Renal cortical epithelial cell (primary cell): ENCODE results near the gene FAM111A. TPM values are rescaled to one million over a fixed set of nuclear protein-coding genes. Genes with fewer than 3 reads are reported as not detected.
A peak's percentile ranks its signal among the peaks of the same experiment; 100 is the strongest.

ENCODE experiments used
- DNase-seq: peaks from one replicate; pipeline ENCODE4 v3.0.0-alpha.2; 2011; ENCODE audit warnings: low read depth
- total RNA-seq: library from RNA; depleted of rRNA; stranded (reverse); fragments of >200 nt; gene quantifications from 2 replicates; pipeline ENCODE4 v1.2.3, GENCODE V29; 2014

Gene FAM111A
- total RNA-seq, 1 donor from 2014 or later: 29.7 TPM

DNA sequence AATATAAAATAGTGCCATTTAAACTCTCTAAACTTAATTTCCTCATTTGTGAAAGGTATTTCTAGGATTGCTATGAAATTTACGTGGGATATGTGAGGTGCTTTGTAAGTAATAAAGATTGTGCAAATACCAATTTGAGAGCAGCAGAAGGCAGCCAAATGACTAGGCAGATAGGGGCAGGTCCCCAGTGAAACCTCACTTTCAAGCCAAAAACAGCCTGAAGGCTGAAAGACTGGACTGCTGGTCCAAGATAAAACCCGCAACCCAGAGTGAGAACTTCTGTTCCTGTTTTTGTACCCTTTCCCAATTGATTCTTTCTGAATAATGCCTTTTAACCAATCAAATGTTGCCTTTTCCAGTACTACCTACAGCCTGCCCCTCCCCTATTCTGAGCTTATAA is 36.5 kb downstream of the FAM111A start:
- DNase-seq: no peak

DNA sequence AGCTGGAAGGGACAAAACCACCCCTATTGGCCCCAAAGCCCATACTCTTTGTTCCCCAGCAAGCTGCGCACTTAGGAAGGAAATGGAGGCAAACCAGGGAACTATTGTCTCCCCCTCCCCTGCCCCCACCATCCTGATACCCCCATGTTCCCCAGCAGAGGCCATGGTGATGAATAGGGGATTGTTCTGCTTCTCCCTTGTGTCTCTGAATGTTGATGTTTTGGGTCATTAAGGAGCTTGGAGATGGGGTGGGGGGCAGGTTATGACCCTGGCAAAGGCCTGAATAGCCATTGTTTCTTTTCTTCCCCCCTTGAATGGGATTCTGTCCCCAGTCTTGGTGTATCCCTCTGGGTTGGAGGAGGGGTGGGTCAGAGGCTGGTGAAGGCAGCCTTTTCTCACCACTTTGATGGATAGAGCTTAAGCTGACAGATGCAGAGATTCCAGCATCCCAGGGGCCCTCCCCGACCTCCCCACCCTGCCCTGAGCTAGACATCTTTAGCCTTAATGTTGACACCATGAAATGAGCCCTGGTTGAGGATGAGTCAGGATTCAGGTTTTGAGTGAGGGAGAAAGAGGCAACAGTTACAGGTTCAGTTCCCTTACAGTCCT is 37.6 kb downstream of the FAM111A start:
- no peak for DNase-seq

DNA sequence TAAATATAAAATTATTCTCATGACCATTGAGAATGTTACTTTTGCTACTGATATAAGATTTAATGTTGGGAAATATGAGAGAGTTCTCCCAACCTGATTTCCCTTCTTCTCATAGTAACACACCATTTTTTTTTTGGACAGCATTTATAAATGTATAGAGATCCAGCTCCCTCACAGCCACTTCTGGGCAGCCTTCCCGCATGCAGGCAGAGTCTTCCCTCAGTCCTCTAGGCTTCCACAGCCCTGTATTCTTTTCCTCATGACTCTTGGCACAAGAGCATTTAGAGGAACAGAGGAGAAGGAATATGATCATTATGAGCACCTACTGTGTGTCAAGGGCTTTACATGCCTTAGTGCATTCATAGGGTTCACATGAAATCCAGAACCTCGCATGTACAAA is 38.3 kb downstream of the FAM111A start:
- DNase-seq: no peak

DNA sequence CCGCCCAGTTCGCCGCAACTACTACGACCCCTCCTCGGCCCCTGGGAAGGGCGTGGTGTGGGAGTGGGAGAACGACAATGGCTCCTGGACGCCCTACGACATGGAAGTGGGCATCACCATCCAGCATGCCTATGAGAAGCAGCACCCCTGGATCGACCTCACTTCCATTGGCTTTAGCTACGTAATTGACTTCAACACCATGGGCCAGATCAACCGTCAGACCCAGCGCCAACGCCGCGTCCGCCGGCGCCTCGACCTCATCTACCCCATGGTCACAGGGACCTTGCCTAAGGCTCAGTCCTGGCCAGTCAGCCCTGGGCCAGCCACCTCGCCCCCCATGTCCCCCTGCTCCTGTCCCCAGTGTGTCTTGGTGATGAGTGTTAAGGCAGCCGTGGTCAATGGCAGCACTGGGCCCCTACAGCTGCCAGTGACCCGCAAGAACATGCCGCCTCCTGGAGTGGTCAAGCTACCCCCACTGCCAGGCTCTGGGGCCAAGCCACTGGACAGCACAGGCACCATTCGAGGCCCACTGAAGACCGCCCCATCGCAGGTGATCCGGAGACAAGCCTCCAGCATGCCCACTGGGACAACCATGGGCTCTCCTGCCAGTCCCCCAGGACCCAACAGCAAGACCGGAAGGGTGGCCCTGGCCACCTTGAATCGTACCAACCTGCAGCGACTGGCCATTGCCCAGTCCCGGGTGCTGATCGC is 39.2 kb downstream of the FAM111A start:
- no peak for DNase-seq

DNA sequence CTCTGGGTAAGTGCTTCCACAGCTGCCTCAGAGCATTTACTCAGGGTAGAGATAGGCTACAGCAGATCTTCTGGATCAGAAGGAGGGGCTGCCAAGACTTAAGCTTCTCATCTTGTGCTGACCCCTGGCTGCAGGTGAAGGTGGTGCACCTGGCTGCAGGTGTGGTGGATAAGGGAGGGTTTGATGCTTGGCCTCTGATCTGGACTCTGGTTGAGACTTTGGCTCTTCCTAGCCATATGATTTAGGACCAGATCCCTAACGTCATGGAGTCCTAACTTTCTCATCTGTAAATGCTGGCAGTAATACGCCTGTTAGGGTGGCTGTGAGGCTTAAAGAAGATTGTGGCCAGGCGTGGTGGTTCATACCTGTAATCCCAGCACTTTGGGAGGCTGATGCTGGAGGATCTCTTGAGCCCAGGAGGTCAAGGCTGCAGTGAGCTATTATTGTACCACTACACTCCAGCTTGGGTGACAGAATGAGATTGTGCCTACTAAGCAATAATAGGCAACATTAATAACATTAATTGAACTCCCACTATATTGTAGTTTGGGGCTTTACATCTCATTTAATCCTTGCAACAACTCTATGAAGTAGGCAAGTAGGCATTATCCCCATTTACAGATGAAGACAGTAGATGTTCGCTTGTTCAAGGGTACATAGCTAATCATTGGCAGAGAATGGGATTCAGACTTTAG is 39.9 kb downstream of the FAM111A start:
- no peak for DNase-seq

DNA sequence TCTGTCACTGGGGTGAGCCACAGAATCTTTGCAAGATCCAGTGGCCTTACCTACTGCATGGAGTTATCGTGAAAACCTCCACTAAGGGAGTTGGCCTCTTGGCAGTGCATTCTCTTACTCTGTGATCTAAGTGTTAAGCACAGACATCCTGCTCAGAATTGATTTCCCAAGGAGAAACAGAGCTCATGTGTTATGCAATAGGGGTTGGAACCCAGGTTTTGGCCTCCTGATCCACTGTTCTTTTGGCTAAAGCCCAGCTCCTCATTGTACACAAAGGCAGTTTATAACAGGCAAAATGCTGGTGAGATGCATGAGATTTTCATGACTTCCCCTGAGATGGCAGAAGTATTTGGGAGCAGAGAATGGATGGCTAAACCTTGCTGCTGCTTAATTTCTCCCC is 41.1 kb downstream of the FAM111A start:
- DNase-seq: peak; percentile 16

DNA sequence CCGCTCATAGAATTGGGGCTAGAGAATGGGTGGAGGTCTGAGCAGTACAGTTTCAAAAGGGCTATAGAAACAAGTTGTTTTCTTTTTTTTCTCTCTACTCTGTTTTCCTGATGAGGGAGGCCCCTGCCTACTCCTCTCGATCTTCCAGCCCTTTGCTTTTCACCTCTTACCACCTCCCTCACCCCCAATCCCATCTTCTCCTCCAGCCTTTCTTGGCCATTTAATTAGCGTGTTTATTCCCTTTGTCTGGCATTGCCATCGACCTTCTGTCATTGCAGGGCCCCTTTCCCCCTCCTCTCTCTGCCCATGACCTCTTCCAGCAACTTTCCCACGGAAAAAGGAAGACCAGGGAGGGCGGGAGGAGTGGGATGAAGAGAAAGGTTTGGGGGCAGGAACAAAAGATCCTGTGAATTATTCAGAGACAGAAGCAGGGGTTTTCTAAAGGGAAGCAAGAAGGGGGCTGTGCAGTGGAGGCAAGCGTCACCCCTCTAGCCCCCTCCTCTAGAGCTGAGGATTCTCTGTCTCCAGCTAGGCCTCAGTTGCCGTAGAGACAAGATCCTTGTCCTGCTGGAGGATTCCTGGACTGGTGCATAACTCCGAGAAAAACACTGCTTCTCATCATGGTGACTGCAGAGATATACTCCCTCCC is 42.2 kb downstream of the FAM111A start:
- no peak for DNase-seq

DNA sequence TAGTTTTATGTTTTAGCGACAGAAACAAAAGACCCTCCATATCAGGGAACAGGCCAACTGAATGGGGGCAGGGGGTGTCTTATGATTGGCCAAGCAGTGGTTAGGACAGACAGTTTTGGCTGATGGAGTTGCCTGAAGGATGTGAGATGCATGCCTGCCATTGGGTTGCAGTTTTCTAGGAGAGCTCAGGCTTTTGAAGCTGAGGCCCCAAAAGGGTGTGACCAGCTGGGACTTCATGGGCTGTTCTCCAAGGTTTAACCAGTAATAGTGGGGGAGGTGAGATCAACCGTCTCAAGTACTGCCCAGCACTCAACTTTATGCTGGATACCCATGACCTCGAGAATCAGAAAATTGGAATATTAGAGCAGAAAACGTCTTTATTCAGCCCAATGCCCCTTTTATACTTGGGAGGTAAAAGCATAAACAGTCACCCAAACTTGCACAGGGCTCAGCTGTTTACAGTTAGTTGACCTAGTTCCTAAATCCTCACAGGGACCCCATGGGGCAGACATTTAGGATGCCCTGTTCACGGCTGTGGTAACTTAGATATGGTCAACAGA is 42.8 kb downstream of the FAM111A start:
- DNase-seq: no peak

DNA sequence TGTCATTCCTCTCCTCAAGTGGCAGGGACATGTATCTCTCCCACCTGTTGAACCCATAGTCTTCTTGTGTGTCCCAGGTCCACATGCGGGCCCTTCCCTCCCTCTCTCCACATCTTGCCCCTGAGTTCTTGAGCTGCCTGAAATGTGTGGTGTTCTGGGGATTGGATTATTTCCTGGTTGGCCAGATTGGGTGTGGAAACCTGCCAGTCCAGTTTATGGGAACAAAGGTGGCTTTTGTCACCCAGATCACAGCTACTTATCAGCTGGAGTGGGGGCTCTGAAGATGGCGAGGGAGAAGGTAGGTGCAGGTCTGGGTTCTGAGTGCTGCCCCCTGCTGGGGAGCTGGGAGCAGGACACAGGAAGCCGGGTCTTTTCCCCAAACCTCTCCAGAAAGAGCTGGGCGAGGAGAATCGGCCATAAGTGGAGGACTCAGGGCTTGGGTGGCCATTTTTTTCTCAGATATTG is 43.5 kb downstream of the FAM111A start:
- DNase-seq: no peak

DNA sequence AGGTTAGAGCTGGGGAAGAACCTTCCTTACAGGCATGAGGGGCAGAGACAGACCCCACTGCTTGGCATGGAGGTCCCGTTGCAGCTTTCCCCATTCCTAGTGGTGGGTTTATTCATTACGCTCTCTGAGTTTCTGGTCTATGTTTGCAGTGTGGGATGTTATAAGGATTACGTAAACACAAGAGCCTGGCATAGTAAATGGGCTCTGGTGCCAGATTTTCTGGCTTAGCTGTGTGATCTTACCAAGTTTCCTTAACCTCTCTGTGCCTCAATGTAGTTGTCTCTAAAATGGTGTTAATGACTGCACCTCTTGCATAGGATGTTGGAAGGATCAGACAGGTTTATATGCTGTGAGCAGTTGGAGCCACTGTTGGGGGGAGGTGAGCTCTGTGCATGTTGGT is 44.4 kb downstream of the FAM111A start:
- no peak for DNase-seq

DNA sequence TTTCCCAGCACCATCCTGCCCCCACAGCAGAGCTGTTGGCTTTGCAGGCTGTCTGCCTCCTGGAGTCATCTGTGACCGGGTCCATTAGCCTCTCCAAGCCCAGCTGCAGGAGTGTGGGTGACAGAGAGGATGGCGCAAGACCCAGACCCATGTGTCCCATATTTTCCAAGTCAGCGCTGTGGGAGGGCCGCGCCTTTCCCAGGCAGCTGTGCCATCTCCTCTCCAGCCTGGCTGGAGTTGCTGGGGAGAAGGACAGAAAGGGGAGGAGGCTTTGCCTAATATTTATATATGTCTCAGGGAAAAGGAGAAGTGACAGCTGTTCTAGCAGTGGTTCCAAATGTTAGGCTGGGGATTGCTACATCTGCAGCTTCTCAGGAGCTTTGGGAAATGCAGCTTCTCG is 44.9 kb downstream of the FAM111A start:
- DNase-seq: no peak

DNA sequence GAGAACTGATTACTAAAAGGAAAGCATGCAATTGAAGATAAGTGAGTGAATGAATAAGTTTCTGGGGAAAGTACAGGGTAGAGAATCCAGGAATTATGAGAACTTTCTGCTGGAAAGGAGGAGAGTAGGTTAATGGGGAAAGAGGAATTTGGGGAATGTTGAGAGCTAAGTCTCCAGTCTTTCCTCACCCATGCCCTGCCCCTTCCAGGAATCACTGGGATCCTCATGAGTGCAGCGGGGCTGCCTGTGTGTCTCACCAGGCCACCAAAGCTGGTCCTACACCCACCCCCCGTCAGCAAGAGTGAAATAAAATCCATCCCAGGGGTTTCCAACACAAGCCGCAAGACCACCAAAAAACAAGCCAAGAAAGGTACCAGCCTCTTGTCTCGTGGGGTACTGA is 46.3 kb downstream of the FAM111A start:
- DNase-seq: peak; percentile 23

DNA sequence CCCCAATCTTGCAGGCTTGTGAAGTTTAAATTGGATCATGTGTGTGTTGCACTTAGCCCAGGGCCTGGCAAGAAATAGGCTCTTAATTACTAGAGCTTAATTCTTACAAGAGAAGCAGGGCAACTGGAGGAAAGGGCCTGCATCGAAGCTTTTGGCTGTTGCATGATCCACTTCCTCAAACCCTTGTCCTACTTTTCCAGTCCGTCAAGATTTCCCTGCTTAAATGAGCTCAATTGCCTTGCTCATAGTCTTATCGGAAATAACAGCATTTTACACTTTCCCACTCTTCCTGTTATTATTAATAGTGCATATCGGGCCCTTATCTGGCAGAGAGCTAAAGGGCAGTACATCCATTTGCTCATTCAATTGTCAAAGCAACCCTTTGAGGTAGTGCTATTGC is 47.3 kb downstream of the FAM111A start:
- no peak for DNase-seq

DNA sequence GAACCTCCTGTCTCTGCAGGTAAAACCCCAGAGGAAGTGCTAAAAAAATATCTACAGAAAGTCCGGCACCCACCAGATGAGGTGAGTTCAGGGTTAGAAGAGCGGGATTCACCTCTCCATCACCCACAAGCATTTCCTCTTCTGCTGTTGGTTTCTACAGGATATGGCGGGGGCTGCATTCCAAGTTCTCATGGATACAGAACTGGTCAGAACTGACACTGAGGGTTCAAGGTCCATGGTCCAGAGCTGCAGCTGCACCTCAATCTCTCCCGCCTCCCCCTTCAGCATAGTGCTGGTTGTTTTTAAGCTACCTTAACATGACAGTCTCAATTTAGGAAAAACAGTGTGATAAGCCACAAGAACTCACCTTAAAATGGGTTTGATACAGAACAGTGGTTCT is 48.4 kb downstream of the FAM111A start:
- DNase-seq: no peak

DNA sequence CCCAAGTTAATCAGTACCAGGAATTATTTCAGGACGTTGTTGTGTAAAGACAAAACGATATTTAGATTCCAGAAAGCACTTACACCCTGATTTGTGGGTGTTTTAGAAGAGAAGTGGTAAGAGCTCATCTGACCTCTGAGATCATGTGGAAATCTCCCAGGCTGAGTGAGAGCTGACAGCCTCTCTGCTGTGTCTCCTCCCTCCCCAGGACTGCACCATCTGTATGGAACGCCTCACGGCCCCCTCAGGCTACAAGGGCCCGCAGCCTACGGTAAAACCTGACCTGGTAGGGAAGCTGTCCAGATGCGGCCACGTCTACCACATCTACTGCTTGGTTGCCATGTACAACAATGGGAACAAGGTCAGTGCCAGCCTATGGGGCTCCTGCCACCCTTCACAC is 49.2 kb downstream of the FAM111A start:
- no peak for DNase-seq

DNA sequence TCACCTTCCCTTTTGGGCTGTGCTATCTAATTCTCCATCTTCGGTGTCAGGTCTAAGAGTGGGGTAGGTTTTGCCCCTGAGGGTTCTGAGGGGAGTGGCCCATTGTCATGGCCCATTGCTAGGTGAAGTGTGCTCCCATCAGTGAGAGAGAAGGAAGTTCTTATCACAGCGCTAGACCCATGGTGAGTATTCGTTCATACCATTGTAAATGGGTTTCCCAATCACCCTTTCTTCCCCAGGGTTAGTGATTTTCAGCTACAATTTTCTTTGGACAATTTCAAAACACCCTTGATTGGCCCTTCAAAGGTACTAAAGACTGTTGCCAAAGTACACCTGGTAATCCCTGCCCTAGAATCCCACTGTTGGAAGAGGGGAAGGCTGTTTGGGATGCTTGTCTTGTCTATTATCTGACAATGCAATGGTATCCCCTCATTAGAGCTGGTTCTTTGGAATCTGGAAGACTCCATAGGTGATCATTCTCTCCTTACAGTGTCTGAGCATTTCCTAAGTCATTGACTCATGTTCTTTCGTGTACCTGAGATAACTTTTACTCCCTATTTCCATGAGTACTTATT is 49.9 kb downstream of the FAM111A start:
- no peak for DNase-seq

DNA sequence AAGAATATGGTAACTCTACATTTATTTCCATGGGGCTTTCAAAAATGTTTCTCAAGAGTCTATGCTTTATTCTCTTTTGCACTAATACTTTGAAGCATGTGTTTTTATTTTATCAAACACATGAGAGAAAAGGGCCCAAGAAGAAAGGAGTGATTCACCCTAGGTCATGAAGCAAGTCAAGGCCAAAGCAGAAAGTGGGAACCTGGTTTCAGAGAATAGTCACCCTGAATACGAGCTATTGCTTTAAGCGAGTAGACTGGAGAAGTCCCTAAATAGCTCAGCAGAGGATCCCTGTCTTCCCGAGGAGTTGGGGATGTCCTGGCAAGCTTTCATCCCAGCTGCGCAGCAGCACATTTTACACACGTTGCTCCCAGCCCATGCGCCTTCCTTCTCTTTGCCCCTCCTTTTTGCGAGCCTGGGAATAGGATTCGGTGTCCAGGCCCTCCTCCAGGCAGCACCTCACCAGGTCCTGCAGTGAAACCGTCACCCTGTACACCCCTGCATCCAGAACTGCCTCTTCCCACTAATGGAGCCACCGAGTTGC is 51.0 kb downstream of the FAM111A start:
- no peak for DNase-seq

DNA sequence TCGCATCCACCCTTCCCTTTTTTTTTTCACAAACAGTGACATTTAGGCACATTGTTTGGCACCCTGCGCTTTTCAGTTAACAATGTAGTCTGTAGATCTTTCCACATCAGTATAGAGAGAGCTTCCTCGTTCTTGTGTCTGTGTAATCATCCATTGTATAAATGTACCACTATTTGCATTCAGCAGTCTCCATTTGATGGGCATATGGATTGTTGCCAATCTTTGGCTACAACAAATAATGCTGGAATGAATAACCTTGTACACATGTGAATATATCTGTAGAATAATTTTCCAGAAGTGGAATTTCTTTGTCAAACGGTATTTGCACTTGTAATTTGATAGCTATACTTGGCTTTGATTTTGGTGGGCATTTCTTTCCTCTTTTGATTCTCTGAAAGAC is 52.9 kb downstream of the FAM111A start:
- no peak for DNase-seq

DNA sequence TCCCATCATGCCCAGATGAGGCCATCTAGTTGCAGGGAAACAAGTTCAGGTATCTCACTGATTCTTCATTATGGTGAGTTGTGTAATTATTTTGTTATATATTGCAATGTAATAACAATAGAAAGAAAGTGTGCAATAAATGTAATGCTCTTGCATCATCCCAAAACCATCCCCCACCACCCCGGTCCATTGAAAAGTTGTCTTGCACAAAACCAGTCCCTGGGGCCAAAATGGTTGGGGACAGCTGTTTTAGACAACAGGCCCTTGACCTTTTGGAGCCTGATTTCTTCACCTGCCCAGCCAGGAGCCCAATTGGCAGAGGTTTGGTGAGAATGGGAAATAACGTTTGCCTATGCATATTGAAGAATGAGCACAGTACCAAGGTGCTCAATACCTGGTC is 54.1 kb downstream of the FAM111A start:
- no peak for DNase-seq

DNA sequence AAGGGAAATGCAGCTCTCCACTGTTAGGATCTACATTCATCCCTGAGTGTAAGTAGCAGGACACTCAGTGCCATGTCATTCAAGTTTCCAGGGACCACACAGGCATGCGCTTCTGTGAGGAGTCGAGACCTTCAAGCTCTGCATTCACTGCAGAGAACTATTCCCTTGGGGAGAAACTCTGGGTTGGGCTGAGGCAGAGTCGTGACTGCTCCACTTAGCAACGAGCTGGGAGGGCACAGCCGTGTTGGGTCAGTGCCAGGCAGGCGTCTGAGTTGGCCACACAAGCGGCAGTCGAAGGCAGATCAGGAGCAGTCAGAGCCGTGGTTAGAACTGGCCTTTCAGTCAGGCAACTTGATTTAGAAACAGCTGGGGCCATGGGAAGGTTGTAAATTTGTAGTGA is 55.3 kb downstream of the FAM111A start:
- DNase-seq: peak; percentile 73

DNA sequence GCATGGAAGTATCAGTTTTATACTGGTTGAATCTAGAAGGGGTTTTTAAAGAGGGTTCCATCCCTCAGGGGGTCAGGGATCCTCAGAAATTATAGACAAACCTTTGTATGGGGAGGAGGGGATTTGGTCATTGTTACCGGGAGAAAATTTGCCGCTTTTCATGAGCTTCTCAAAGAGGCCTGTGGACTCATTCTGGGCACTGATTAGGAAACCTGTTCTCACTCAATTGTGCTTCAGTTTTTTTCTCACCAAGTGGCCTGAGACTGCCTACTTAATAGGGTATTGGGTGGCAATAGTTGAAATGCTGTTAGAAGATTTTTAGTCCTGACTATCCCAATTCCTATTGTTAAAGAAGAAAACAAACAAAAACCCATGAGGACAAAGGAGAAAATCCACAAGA is 56.1 kb downstream of the FAM111A start:
- no peak for DNase-seq
